ENCODE measurements around the gene ARMH3.

DNA sequence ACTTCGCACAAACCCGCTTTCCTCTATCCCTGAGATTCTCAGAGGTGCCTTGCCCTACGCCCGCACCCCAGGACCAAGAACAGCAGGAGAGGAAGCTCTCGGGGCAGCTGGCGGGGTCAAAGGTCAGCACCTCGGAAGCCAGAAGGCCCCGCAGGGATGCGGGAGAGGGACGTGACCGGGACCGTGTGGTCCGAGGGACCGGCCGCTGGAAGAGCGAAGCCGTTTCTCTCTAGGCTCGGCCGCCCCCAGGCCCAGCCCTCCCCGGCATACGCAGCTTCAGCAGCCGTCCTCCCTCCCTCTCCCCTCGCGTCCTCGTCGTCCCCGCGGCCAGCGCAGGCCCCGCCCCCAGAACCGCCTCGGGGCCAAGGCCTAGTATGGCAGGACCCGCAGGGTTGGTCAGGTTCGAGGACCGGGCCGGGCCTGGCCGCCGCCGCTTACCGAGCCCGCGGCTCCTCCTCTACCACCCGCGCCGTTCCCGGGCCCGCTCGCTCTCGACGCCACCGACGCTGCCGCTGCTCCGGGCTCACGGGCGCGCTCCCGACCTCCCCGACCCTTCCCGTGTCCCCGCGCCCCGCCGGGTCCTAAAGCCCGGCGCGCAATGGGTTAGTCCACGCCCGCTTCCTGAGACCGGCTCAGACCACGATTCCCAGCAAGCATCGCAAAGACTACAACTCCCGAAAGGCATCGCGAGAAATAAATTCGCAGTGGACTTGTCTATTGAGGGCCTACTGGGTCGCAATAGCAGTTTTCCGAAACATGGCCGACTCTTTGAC is at the start of gene ARMH3:
- TF ChIP-seq EZH2 (IDR thresholded peaks at IDR 0.05; ENCODE audit: borderline replicate concordance, low read length) (no peak), CTCF (conservative IDR thresholded peaks at IDR 0.05 in 1 of 2, IDR thresholded peaks at IDR 0.05 in 1 of 2; ENCODE audit: extremely low read depth in 1 of 2, insufficient read depth in 1 of 2, low read depth in 1 of 2, low read length in 2 of 2) (no peak)

All from mammary epithelial cell (primary cell).